Endodermal cell (in vitro differentiated cells): ENCODE data around the gene GINS2. TPM values are rescaled to one million over a fixed set of nuclear protein-coding genes. Genes with fewer than 3 reads are reported as not detected.
A peak's percentile ranks its signal among the peaks of the same experiment; 100 is the strongest.

ENCODE experiments used
- DNase-seq: peaks from one replicate; pipeline ENCODE4 v3.0.0-alpha.2; 2017
- H3K27ac ChIP-seq: 2 replicates; pipeline ENCODE4 v1.5.1; 2013; ENCODE audit warnings: mild to moderate bottlenecking, low read depth, low read length, moderate library complexity
- H3K27me3 ChIP-seq: 2 replicates; pipeline ENCODE4 v1.6.1; 2013; ENCODE audit warnings: mild to moderate bottlenecking, low read length, moderate library complexity; ENCODE audit not compliant: insufficient read depth, control insufficient read depth, poor library complexity, severe bottlenecking
- H3K36me3 ChIP-seq: 2 replicates; pipeline ENCODE4 v1.7.0; 2013; ENCODE audit warnings: mild to moderate bottlenecking, low read length, moderate library complexity; ENCODE audit not compliant: control insufficient read depth, insufficient read depth
- H3K4me1 ChIP-seq: one replicate; pipeline ENCODE4 v1.7.0; 2013; ENCODE audit warnings: low read length; ENCODE audit not compliant: control insufficient read depth, insufficient read depth
- H3K4me3 ChIP-seq: 2 replicates; pipeline ENCODE4 v1.5.1; 2013; ENCODE audit warnings: mild to moderate bottlenecking, low read length, moderate library complexity
- H3K9ac ChIP-seq: 2 replicates; pipeline ENCODE4 v1.6.1; 2013; ENCODE audit warnings: mild to moderate bottlenecking, low read length, moderate library complexity; ENCODE audit not compliant: poor library complexity, severe bottlenecking; ENCODE audit errors: extremely low read depth
- H3K9me3 ChIP-seq: 2 replicates; pipeline ENCODE4 v1.6.1; 2013; ENCODE audit warnings: mild to moderate bottlenecking, low read length, moderate library complexity; ENCODE audit not compliant: control insufficient read depth
- H3K27ac Mint-ChIP-seq: 2 replicates; pipeline ENCODE4 v1.8.0; 2020; ENCODE audit warnings: mixed read lengths
- H3K27me3 Mint-ChIP-seq: 2 replicates; pipeline ENCODE4 v1.8.0; 2021; ENCODE audit warnings: mild to moderate bottlenecking, mixed read lengths; ENCODE audit not compliant: insufficient read depth
- H3K36me3 Mint-ChIP-seq: 2 replicates; pipeline ENCODE4 v1.8.0; 2020; ENCODE audit warnings: low read depth, mixed read lengths
- H3K4me1 Mint-ChIP-seq: 2 replicates; pipeline ENCODE4 v1.8.0; 2020; ENCODE audit warnings: mixed read lengths
- H3K4me3 Mint-ChIP-seq: 2 replicates; pipeline ENCODE4 v1.8.0; 2020; ENCODE audit warnings: mild to moderate bottlenecking, moderate library complexity, mixed read lengths
- H3K9me3 Mint-ChIP-seq: 2 replicates; pipeline ENCODE4 v1.8.0; 2020; ENCODE audit warnings: mild to moderate bottlenecking, mixed read lengths
- CTCF ChIP-seq: fragments of 200-600 bp; sonication (generic); conservative IDR thresholded peaks from 2 replicates; pipeline ENCODE4 v1.5.0; 2021; ENCODE audit warnings: antibody characterized with exemption, mild to moderate bottlenecking
- WGBS, 2 experiments: methylation state at CpG; one replicate each; pipeline versions ENCODE4 v1.1.5 to v1.1.7; 2013; ENCODE audit warnings: missing lambda C conversion rate in 2 of 2, mixed read lengths in 1 of 2; ENCODE audit not compliant: insufficient coverage in 1 of 2, insufficient read length in 1 of 2; 5-methylcytosine and 5-hydroxymethylcytosine counted together
- total RNA-seq, 2 donors: library from RNA; stranded (reverse); fragmentation: NEBNext Ultra II Directional in 1 of 2; extraction: Animal tissue kit (Norgen Biotek cat#: 25700) in 1 of 2; gene quantifications; 2 replicates in 1 of 2; 3 replicates in 1 of 2; pipeline ENCODE4 v1.2.1, GENCODE V29; 2021

GINS2 gene
- total RNA-seq, 2 donors from 2014 or later, result 32.8 to 42.3 TPM

GRCh38 chr16:85646976-85647375, 41.8 kb downstream of the GINS2 start:
- Histone ChIP-seq H3K9me3 (no peaks in the 10 kb centered on the region), H3K9ac (no peak overlapping the region), H3K27ac (no peak overlapping the region), H3K27me3 (no peaks in the 10 kb centered on the region), H3K36me3 (peaks cover 23% of the 10 kb centered on the region), H3K4me1 (no peaks in the 10 kb centered on the region), H3K4me3 (no peak overlapping the region)
- Mint-ChIP-seq H3K27ac (no peak overlapping the region), H3K4me3 (no peak overlapping the region), H3K27me3 (no peaks in the 10 kb centered on the region), H3K4me1 (peaks cover 5% of the 10 kb centered on the region), H3K36me3 (peaks cover 25% of the 10 kb centered on the region), H3K9me3 (no peaks in the 10 kb centered on the region)
- no peak for TF ChIP-seq CTCF
- WGBS, 2 experiments, result 81 to 95% methylated on average over 6 to 15 of the region's 15 CpGs
- no peak for DNase-seq

GRCh38 chr16:85646358-85646907, 42.3 kb downstream of the GINS2 start:
- Histone ChIP-seq H3K4me3 (no peak overlapping the region), H3K4me1 (no peaks in the 10 kb centered on the region), H3K27me3 (no peaks in the 10 kb centered on the region), H3K9ac (no peak overlapping the region), H3K9me3 (no peaks in the 10 kb centered on the region), H3K36me3 (peaks cover 23% of the 10 kb centered on the region), H3K27ac (no peak overlapping the region)
- peaks cover 5% of the 10 kb centered on the region for H3K4me1 Mint-ChIP-seq
- no peaks in the 10 kb centered on the region for H3K9me3 Mint-ChIP-seq
- 96 to 99% methylated on average over 12 to 17 of the region's 17 CpGs for WGBS, 2 experiments
- H3K27me3 Mint-ChIP-seq, result no peaks in the 10 kb centered on the region
- no peak overlapping the region for H3K4me3 Mint-ChIP-seq
- no peak for DNase-seq
- H3K36me3 Mint-ChIP-seq, result peaks cover 23% of the 10 kb centered on the region
- no peak overlapping the region for H3K27ac Mint-ChIP-seq
- no peak for TF ChIP-seq CTCF

- Mint-ChIP-seq H3K27me3 (no peaks in the 10 kb centered on the region), H3K4me3 (no peak overlapping the region), H3K9me3 (no peaks in the 10 kb centered on the region), H3K36me3 (peaks cover 25% of the 10 kb centered on the region), H3K27ac (peak overlapping the region; percentile 48), H3K4me1 (peaks cover 5% of the 10 kb centered on the region)
- Histone ChIP-seq H3K4me3 (no peak overlapping the region), H3K36me3 (peaks cover 23% of the 10 kb centered on the region), H3K9me3 (no peaks in the 10 kb centered on the region), H3K27ac (no peak overlapping the region), H3K9ac (no peak overlapping the region), H3K27me3 (no peaks in the 10 kb centered on the region), H3K4me1 (no peaks in the 10 kb centered on the region)
- 95 to 96% methylated on average over 9 to 19 of the region's 19 CpGs for WGBS, 2 experiments
- TF ChIP-seq CTCF, result no peak
- no peak for DNase-seq
These were observed 43.6 kb downstream of the GINS2 start for GRCh38 chr16:85645021-85645589.
